GM19324 (cell line): ENCODE measurements around the gene NOTCH2.
"Not testable (repeated sequence)": the region's sequence is repeated elsewhere in the genome, so short reads cannot be mapped to it uniquely, and the experiment has no call there.

Source experiments
- ATAC-seq: cut with Tn5 transposase; IDR thresholded peaks from one replicate; pipeline ENCODE4 v1.9.1; 2021; ENCODE audit warnings: mild to moderate bottlenecking, moderate library complexity; ENCODE audit not compliant: unreplicated experiment, low FRiP score

The NOTCH2 gene

GRCh38 chr1:120087959-120088358, 18.5 kb upstream of the NOTCH2 start:
- ATAC-seq, result not testable (repeated sequence)

GRCh38 chr1:120069920-120070214, 405 bp upstream of the NOTCH2 start:
- not testable (repeated sequence) for ATAC-seq

GRCh38 chr1:120068683-120069066, 787 bp downstream of the NOTCH2 start:
- ATAC-seq, result not testable (repeated sequence)

GRCh38 chr1:120048208-120048607, 21.3 kb downstream of the NOTCH2 start:
- not testable (repeated sequence) for ATAC-seq

- ATAC-seq, result not testable (repeated sequence)
Observed at GRCh38 chr1:120041771-120042170, 27.7 kb downstream of the NOTCH2 start.

- ATAC-seq, result not testable (repeated sequence)
Observed at GRCh38 chr1:120032253-120032652, 37.2 kb downstream of the NOTCH2 start.

GRCh38 chr1:120023791-120024190, 45.7 kb downstream of the NOTCH2 start:
- ATAC-seq, result not testable (repeated sequence)

- not testable (repeated sequence) for ATAC-seq
Observed at GRCh38 chr1:120014978-120015377, 54.5 kb downstream of the NOTCH2 start.

- ATAC-seq, result not testable (repeated sequence)
Observed at GRCh38 chr1:120008320-120008719, 61.1 kb downstream of the NOTCH2 start.

- ATAC-seq, result not testable (repeated sequence)
Observed at GRCh38 chr1:120007850-120008249, 61.6 kb downstream of the NOTCH2 start.

GRCh38 chr1:120001035-120001434, 68.4 kb downstream of the NOTCH2 start:
- not testable (repeated sequence) for ATAC-seq

- not testable (repeated sequence) for ATAC-seq
Observed at GRCh38 chr1:119996731-119997312, 72.6 kb downstream of the NOTCH2 start.

GRCh38 chr1:119995975-119996374, 73.5 kb downstream of the NOTCH2 start:
- not testable (repeated sequence) for ATAC-seq

- no peak for ATAC-seq
Observed at GRCh38 chr1:119988306-119989062, 81.0 kb downstream of the NOTCH2 start.

GRCh38 chr1:119987686-119988085, 81.8 kb downstream of the NOTCH2 start:
- ATAC-seq, result no peak

GRCh38 chr1:119987112-119987511, 82.3 kb downstream of the NOTCH2 start:
- ATAC-seq, result no peak

- no peak for ATAC-seq
Observed at GRCh38 chr1:119986007-119986497, 83.4 kb downstream of the NOTCH2 start.

- no peak for ATAC-seq
Observed at GRCh38 chr1:119984771-119985170, 84.7 kb downstream of the NOTCH2 start.

GRCh38 chr1:119981986-119982815, 87.3 kb downstream of the NOTCH2 start:
- ATAC-seq, result no peak

GRCh38 chr1:119981496-119981895, 88.0 kb downstream of the NOTCH2 start:
- ATAC-seq, result no peak

- ATAC-seq, result no peak
Observed at GRCh38 chr1:119978018-119978505, 91.4 kb downstream of the NOTCH2 start.
